WTC11 (cell line): ENCODE results near the gene GNB5. TPM values are rescaled to one million over a fixed set of nuclear protein-coding genes. Genes with fewer than 3 reads are reported as not detected.

ENCODE experiments used
- ATAC-seq: fragments of 200-7000 bp; cut with Tn5 transposase; 2 replicates; pipeline ENCODE4 v1.10.0; 2021; ENCODE audit warnings: mild to moderate bottlenecking, moderate library complexity
- CTCF ChIA-PET: fragments of 300-600 bp; sonication (Branson Sonifier 250); formaldehyde crosslinking; loops from one replicate; lab custom pipeline; 2021; ENCODE audit warnings: antibody characterized with exemption; lab: Charles Lee
- POLR2A ChIA-PET: fragments of 350-600 bp; sonication (Branson Sonifier 250); formaldehyde crosslinking; loops from one replicate; lab custom pipeline; 2021; ENCODE audit warnings: antibody characterized with exemption; lab: Charles Lee
- DNase-seq: peaks from one replicate; pipeline ENCODE4 v3.0.0; 2021; ENCODE audit warnings: low spot score
- H3K27ac Mint-ChIP-seq: 2 replicates; pipeline ENCODE4 v1.8.0; 2021; ENCODE audit warnings: mixed read lengths
- H3K27me3 Mint-ChIP-seq: 2 replicates; pipeline ENCODE4 v1.8.0; 2021; ENCODE audit warnings: low read depth, mild to moderate bottlenecking, moderate library complexity, mixed read lengths
- H3K36me3 Mint-ChIP-seq: 2 replicates; pipeline ENCODE4 v1.8.0; 2021; ENCODE audit warnings: mixed read lengths
- H3K4me1 Mint-ChIP-seq: 2 replicates; pipeline ENCODE4 v1.8.0; 2022; ENCODE audit warnings: mixed read lengths
- H3K4me3 Mint-ChIP-seq: 2 replicates; pipeline ENCODE4 v1.8.0; 2021; ENCODE audit warnings: mild to moderate bottlenecking, moderate library complexity, mixed read lengths
- H3K9me3 Mint-ChIP-seq: 2 replicates; pipeline ENCODE4 v1.8.0; 2021; ENCODE audit warnings: mixed read lengths
- EMX1 ChIP-seq: fragments of 250-450 bp; sonication (Bioruptor Pico); IDR thresholded peaks from 2 replicates; pipeline ENCODE4 v1.8.0; 2021; ENCODE audit warnings: mild to moderate bottlenecking
- FOXK1 ChIP-seq: sonication (generic); formaldehyde crosslinking; IDR thresholded peaks from 2 replicates; pipeline ENCODE4 v1.8.0; 2022; ENCODE audit warnings: mild to moderate bottlenecking, moderate library complexity, missing genetic modification reagents
- GABPB1 ChIP-seq: sonication (generic); formaldehyde crosslinking; IDR thresholded peaks from 2 replicates; pipeline ENCODE4 v1.8.1; 2023; ENCODE audit warnings: mild to moderate bottlenecking, missing genetic modification reagents
- JAZF1 ChIP-seq: fragments of 250-450 bp; sonication (Bioruptor Pico); IDR thresholded peaks from 2 replicates; pipeline ENCODE4 v1.9.0; 2021; ENCODE audit warnings: moderate library complexity, mild to moderate bottlenecking, inconsistent platforms
- MXD4 ChIP-seq: fragments of 250-450 bp; sonication (Bioruptor Pico); IDR thresholded peaks from 2 replicates; pipeline ENCODE4 v1.8.0; 2021; ENCODE audit warnings: mild to moderate bottlenecking, moderate library complexity, borderline replicate concordance
- ZNF121 ChIP-seq: sonication (generic); formaldehyde crosslinking; IDR thresholded peaks from 2 replicates; pipeline ENCODE4 v1.8.0; 2023; ENCODE audit warnings: missing genetic modification reagents
- ZNF671 ChIP-seq: fragments of 250-450 bp; sonication (Bioruptor Pico); IDR thresholded peaks from 2 replicates; pipeline ENCODE4 v1.8.0; 2021; ENCODE audit warnings: mild to moderate bottlenecking
- total RNA-seq: library from RNA; stranded (reverse); gene quantifications from 3 replicates; pipeline ENCODE4 v1.2.3, GENCODE V29; 2021
- TF ChIP-seq, protein P1 (sequence below): fragments of 250-450 bp; sonication (Bioruptor Pico); conservative IDR thresholded peaks from 2 replicates; pipeline ENCODE4 v1.9.0; 2021; ENCODE audit warnings: mild to moderate bottlenecking
- TF ChIP-seq, protein P2 (sequence below): fragments of 250-450 bp; sonication (Bioruptor Pico); IDR thresholded peaks from 2 replicates; pipeline ENCODE4 v1.9.0; 2021; ENCODE audit warnings: mild to moderate bottlenecking
- TF ChIP-seq, protein P3 (sequence below): sonication (generic); formaldehyde crosslinking; IDR thresholded peaks from 2 replicates; pipeline ENCODE4 v1.8.1; 2022; ENCODE audit warnings: low read depth, mild to moderate bottlenecking, moderate library complexity, missing genetic modification reagents, borderline replicate concordance
- TF ChIP-seq, protein P4 (sequence below): sonication (generic); formaldehyde crosslinking; IDR thresholded peaks from 2 replicates; pipeline ENCODE4 v1.8.1; 2022; ENCODE audit warnings: low read depth, missing genetic modification reagents, borderline replicate concordance
- TF ChIP-seq, protein P5 (sequence below): fragments of 250-450 bp; sonication (Bioruptor Pico); IDR thresholded peaks from 2 replicates; pipeline ENCODE4 v2.1.2; 2022; ENCODE audit warnings: mild to moderate bottlenecking, moderate library complexity

The GNB5 gene
- total RNA-seq, 1 experiment from 2014 or later, result 37.0 TPM

DNA sequence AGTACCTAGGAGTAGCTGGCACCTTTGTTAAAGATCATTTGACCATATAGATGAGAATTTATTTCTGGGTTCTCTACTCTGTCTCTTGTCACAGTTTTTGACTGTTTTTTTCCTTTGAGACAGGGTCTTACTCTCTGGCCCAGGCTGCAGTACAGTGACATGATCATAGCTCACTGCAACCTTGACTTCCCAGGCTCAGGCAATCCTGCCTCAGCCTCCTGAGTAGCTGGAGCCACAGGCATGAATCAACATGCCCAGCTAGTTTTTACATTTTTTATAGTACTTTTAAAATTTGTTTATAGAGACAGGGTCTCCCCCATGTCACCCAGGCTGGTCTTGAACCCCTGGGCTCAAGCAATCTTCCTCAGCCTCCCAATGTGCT lies 123.7 kb downstream of the GNB5 start (continued):
- TF ChIP-seq, protein P1, sequence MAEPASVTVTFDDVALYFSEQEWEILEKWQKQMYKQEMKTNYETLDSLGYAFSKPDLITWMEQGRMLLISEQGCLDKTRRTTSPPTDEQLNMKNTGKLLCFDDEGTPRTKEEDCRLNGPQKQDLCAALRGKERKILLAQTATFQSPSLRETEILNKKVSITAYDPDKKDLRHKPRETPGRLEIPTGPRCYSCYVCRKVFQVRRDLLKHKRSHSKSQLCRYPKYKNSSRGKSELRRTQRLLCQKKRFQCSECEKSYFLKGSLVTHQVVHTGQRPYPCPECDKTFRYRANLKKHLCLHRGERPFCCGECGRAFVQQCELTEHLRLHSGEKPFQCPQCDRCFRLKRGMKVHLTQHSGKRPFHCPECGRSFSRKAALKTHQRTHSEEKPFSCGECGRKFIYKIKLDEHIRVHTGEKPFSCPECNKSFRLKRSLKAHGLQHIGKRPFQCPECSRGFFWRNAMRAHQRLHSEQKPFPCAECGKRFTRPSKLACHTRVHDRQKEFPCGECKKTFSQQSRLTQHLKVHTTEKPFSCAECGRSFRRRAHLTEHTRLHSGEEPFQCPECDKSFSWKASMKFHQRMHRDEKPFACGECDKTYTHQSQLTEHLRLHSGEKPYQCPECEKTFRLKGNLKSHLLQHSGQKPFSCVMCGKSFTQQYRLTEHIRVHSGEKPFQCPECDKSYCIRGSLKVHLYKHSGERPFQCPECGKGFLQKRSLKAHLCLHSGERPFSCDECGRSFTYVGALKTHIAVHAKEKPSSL (CRISPR knock-in tag), result no peak
- no peak for TF ChIP-seq FOXK1 (CRISPR knock-in tag)
- TF ChIP-seq GABPB1 (CRISPR knock-in tag), result no peak
- TF ChIP-seq, protein P2, sequence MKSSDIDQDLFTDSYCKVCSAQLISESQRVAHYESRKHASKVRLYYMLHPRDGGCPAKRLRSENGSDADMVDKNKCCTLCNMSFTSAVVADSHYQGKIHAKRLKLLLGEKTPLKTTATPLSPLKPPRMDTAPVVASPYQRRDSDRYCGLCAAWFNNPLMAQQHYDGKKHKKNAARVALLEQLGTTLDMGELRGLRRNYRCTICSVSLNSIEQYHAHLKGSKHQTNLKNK (CRISPR knock-in tag), result no peak
- TF ChIP-seq ZNF121 (CRISPR knock-in tag), result no peak
- no peak for TF ChIP-seq EMX1 (CRISPR knock-in tag)

DNA sequence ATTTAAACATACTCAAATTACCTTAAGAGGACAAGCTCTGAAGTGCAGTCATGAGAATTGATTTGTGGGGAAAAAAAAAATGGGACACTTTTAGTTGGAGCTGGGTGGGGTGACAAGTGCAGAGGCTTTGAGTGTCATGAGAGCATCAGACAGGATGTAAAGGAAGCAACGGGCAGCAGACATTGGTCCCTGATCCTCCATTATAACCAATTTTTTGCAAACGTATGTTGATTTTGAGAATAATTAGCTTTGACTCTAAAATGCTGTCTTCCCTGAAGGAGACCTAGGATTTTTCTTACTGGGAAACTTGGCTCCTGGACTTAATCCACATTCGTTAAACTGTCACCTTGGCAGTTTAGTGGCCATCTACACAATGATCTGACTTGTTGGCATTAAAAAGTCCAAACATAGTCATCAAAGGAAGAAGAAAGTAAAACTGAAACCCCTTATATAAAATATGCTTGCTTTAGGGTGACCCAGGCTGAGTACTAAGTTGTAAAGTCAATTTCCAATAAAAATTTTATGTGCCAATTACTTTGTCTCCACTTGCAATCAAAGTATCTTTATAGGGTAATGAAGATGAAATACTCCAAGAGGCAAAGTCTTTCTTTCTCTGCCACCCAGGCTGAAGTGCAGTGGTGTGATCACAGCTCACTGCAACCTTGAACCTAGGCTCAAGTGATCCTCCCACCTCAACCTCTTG lies 124.2 kb downstream of the GNB5 start:
- POLR2A ChIA-PET, result no interaction called here
- H3K4me1 Mint-ChIP-seq, result peaks cover 11% of the 10 kb centered on the region
- H3K36me3 Mint-ChIP-seq, result peaks cover 23% of the 10 kb centered on the region
- CTCF ChIA-PET, result interaction anchor here (1.4 to 2.2 kb wide), 2 partner anchors 11 to 12 kb away, joined by 5 to 15 read pairs; no protein-coding TSS in a partner anchor
- TF ChIP-seq, protein P3, sequence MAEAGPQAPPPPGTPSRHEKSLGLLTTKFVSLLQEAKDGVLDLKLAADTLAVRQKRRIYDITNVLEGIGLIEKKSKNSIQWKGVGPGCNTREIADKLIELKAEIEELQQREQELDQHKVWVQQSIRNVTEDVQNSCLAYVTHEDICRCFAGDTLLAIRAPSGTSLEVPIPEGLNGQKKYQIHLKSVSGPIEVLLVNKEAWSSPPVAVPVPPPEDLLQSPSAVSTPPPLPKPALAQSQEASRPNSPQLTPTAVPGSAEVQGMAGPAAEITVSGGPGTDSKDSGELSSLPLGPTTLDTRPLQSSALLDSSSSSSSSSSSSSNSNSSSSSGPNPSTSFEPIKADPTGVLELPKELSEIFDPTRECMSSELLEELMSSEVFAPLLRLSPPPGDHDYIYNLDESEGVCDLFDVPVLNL (CRISPR knock-in tag), result no peak
- TF ChIP-seq, protein P4, sequence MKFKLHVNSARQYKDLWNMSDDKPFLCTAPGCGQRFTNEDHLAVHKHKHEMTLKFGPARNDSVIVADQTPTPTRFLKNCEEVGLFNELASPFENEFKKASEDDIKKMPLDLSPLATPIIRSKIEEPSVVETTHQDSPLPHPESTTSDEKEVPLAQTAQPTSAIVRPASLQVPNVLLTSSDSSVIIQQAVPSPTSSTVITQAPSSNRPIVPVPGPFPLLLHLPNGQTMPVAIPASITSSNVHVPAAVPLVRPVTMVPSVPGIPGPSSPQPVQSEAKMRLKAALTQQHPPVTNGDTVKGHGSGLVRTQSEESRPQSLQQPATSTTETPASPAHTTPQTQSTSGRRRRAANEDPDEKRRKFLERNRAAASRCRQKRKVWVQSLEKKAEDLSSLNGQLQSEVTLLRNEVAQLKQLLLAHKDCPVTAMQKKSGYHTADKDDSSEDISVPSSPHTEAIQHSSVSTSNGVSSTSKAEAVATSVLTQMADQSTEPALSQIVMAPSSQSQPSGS (CRISPR knock-in tag), result no peak
- TF ChIP-seq GABPB1 (CRISPR knock-in tag) (no peak), ZNF121 (CRISPR knock-in tag) (no peak), JAZF1 (CRISPR knock-in tag) (no peak), MXD4 (CRISPR knock-in tag) (no peak), ZNF671 (CRISPR knock-in tag) (no peak)
- TF ChIP-seq, protein P5, sequence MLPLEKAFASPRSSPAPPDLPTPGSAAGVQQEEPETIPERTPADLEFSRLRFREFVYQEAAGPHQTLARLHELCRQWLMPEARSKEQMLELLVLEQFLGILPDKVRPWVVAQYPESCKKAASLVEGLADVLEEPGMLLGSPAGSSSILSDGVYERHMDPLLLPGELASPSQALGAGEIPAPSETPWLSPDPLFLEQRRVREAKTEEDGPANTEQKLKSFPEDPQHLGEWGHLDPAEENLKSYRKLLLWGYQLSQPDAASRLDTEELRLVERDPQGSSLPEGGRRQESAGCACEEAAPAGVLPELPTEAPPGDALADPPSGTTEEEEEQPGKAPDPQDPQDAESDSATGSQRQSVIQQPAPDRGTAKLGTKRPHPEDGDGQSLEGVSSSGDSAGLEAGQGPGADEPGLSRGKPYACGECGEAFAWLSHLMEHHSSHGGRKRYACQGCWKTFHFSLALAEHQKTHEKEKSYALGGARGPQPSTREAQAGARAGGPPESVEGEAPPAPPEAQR (CRISPR knock-in tag), result no peak
- ATAC-seq, result no peak
- no peak overlapping the region for H3K27ac Mint-ChIP-seq
- no peaks in the 10 kb centered on the region for H3K27me3 Mint-ChIP-seq
- no peaks in the 10 kb centered on the region for H3K9me3 Mint-ChIP-seq
- no peak overlapping the region for H3K4me3 Mint-ChIP-seq
- DNase-seq, result no peak

Other genes with a start within 250 kb of the GNB5 start
- gene LEO1, start 219.6 kb downstream of the GNB5 start, total RNA-seq, result 24.9 to 28.4 TPM (median 25.0 TPM) in 3 replicates
- 82.2 to 95.1 TPM (median 83.2 TPM) in 3 replicates for gene MAPK6, start 172.2 kb downstream of the GNB5 start, total RNA-seq
- gene BCL2L10, start 78.6 kb downstream of the GNB5 start, total RNA-seq, result 0.37 to 1.4 TPM (median 0.80 TPM) in 3 replicates
- gene MYO5C, start 104.4 kb upstream of the GNB5 start, total RNA-seq, result 22.5 to 25.3 TPM (median 22.9 TPM) in 3 replicates